ENCODE measurements around the gene LTB. TPM values are rescaled to one million over a fixed set of nuclear protein-coding genes. Genes with fewer than 3 reads are reported as not detected.
A peak's percentile ranks its signal among the peaks of the same experiment; 100 is the strongest.

LTB gene
- total and polyA plus RNA-seq, 2 of the 13 experiments (the other 11 are each of a cell fraction or from before 2014, with no cell fraction given): 0.09 to 0.22 TPM

- TF ChIP-seq MEIS2 (CRISPR knock-in tag; IDR thresholded peaks at IDR 0.05) (peak; percentile 64; the same call in 1 of the 2 replicates), CREB1 (IDR thresholded peaks at IDR 0.05) (peak; percentile 54), CREB1 (CRISPR knock-in tag; IDR thresholded peaks at IDR 0.05) (peak; percentile 77; the same call in 1 of the 2 replicates), BORCS8-MEF2B (CRISPR knock-in tag; IDR thresholded peaks at IDR 0.05) (peak; percentile 63; the same call in 1 of the 2 replicates), RELA (CRISPR knock-in tag; IDR thresholded peaks at IDR 0.05) (peak; percentile 69; the same call in 1 of the 2 replicates), NR0B2 (CRISPR knock-in tag; IDR thresholded peaks at IDR 0.05) (peak; percentile 95), HNRNPH1 (optimal IDR thresholded peaks at IDR 0.05; ENCODE audit: low read depth, low read length) (no peak), ZNF296 (CRISPR knock-in tag; conservative IDR thresholded peaks at IDR 0.05) (no peak), ATRX (CRISPR knock-in tag; IDR thresholded peaks at IDR 0.05; ENCODE audit: borderline replicate concordance) (no peak), RBFOX2 (IDR thresholded peaks at IDR 0.05; ENCODE audit: low read depth, low read length) (peak; percentile 78), ZSCAN30 (CRISPR knock-in tag; IDR thresholded peaks at IDR 0.05) (no peak), PHF21A (CRISPR knock-in tag; IDR thresholded peaks at IDR 0.05) (peak; percentile 93), ASH2L (IDR thresholded peaks at IDR 0.05; ENCODE audit: insufficient read length, low read depth, low read length) (peak; percentile 93), ZSCAN20 (CRISPR knock-in tag; IDR thresholded peaks at IDR 0.05; ENCODE audit: borderline replicate concordance) (0 out of 2 replicates have a peak, but pooled peaks have one; percentile 67), GPN1 (CRISPR knock-in tag; IDR thresholded peaks at IDR 0.05; ENCODE audit: borderline replicate concordance) (no peak), ZNF816 (CRISPR knock-in tag; IDR thresholded peaks at IDR 0.05; ENCODE audit: borderline replicate concordance) (peak; percentile 71; the same call in 1 of the 2 replicates), ZFP62 (CRISPR knock-in tag; IDR thresholded peaks at IDR 0.05) (no peak), HNF4G (IDR thresholded peaks at IDR 0.05; ENCODE audit: borderline replicate concordance, low read depth, low read length) (no peak), HNF4G (CRISPR knock-in tag; IDR thresholded peaks at IDR 0.05; ENCODE audit: borderline replicate concordance, low read depth) (no peak; the same call in 1 of the 2 replicates)
- TF ChIP-seq, protein P1, sequence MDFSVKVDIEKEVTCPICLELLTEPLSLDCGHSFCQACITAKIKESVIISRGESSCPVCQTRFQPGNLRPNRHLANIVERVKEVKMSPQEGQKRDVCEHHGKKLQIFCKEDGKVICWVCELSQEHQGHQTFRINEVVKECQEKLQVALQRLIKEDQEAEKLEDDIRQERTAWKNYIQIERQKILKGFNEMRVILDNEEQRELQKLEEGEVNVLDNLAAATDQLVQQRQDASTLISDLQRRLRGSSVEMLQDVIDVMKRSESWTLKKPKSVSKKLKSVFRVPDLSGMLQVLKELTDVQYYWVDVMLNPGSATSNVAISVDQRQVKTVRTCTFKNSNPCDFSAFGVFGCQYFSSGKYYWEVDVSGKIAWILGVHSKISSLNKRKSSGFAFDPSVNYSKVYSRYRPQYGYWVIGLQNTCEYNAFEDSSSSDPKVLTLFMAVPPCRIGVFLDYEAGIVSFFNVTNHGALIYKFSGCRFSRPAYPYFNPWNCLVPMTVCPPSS (IDR thresholded peaks at IDR 0.05): no peak
- TF ChIP-seq, protein P2, sequence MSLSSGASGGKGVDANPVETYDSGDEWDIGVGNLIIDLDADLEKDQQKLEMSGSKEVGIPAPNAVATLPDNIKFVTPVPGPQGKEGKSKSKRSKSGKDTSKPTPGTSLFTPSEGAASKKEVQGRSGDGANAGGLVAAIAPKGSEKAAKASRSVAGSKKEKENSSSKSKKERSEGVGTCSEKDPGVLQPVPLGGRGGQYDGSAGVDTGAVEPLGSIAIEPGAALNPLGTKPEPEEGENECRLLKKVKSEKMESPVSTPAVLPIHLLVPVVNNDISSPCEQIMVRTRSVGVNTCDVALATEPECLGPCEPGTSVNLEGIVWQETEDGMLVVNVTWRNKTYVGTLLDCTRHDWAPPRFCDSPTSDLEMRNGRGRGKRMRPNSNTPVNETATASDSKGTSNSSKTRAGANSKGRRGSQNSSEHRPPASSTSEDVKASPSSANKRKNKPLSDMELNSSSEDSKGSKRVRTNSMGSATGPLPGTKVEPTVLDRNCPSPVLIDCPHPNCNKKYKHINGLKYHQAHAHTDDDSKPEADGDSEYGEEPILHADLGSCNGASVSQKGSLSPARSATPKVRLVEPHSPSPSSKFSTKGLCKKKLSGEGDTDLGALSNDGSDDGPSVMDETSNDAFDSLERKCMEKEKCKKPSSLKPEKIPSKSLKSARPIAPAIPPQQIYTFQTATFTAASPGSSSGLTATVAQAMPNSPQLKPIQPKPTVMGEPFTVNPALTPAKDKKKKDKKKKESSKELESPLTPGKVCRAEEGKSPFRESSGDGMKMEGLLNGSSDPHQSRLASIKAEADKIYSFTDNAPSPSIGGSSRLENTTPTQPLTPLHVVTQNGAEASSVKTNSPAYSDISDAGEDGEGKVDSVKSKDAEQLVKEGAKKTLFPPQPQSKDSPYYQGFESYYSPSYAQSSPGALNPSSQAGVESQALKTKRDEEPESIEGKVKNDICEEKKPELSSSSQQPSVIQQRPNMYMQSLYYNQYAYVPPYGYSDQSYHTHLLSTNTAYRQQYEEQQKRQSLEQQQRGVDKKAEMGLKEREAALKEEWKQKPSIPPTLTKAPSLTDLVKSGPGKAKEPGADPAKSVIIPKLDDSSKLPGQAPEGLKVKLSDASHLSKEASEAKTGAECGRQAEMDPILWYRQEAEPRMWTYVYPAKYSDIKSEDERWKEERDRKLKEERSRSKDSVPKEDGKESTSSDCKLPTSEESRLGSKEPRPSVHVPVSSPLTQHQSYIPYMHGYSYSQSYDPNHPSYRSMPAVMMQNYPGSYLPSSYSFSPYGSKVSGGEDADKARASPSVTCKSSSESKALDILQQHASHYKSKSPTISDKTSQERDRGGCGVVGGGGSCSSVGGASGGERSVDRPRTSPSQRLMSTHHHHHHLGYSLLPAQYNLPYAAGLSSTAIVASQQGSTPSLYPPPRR (CRISPR knock-in tag; IDR thresholded peaks at IDR 0.05; ENCODE audit: borderline replicate concordance): peak; percentile 37; the same call in 1 of the 2 replicates
- TF ChIP-seq, protein P3, sequence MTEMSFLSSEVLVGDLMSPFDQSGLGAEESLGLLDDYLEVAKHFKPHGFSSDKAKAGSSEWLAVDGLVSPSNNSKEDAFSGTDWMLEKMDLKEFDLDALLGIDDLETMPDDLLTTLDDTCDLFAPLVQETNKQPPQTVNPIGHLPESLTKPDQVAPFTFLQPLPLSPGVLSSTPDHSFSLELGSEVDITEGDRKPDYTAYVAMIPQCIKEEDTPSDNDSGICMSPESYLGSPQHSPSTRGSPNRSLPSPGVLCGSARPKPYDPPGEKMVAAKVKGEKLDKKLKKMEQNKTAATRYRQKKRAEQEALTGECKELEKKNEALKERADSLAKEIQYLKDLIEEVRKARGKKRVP (CRISPR knock-in tag; IDR thresholded peaks at IDR 0.05): peak in 1 of 2 experiments; percentile 69; a peak in 1 of 4 replicates
These were observed 40.3 kb downstream of the LTB start, which contains the start of gene DDX39B (continued) for GRCh38 chr6:31541658-31542521.
